H1 (cell line): ENCODE results near the gene PDYN. TPM values are rescaled to one million over a fixed set of nuclear protein-coding genes. Genes with fewer than 3 reads are reported as not detected.

Experiments used
- CHD1 ChIP-seq: IDR thresholded peaks from 2 replicates; pipeline ENCODE4 v1.6.1; 2012; ENCODE audit warnings: low read depth, low read length, improper control_type of control experiment
- CHD2 ChIP-seq: IDR thresholded peaks from 2 replicates; pipeline ENCODE4 v1.6.1; 2012; ENCODE audit warnings: low read length, improper control_type of control experiment
- EP300 ChIP-seq, 2 experiments: IDR thresholded peaks; 1 replicate in 1 of 2; 2 replicates in 1 of 2; pipeline ENCODE4 v1.6.1; 2011 to 2012; ENCODE audit warnings: low read depth in 2 of 2, low read length in 2 of 2, mild to moderate bottlenecking in 2 of 2, borderline replicate concordance in 1 of 2, inconsistent platforms in 1 of 2, moderate library complexity in 1 of 2
- EZH2 ChIP-seq: fragments of 200-600 bp; sonication (generic); IDR thresholded peaks from 2 replicates; pipeline ENCODE4 v1.7.1; 2012; ENCODE audit warnings: low read depth, mild to moderate bottlenecking, moderate library complexity, low read length, inconsistent platforms; ENCODE audit not compliant: severe bottlenecking
- HDAC2 ChIP-seq, 2 experiments: fragments of 300-600 bp in 1 of 2; sonication (generic) in 1 of 2; IDR thresholded peaks; 2 replicates each; pipeline ENCODE4 v1.6.1; 2011 to 2012; ENCODE audit warnings: low read depth in 2 of 2, low read length in 2 of 2, mild to moderate bottlenecking in 2 of 2, moderate library complexity in 2 of 2, borderline replicate concordance in 1 of 2, inconsistent platforms in 1 of 2
- PHF8 ChIP-seq: fragments of 200-600 bp; sonication (generic); conservative IDR thresholded peaks from 2 replicates; pipeline ENCODE4 v1.7.1; 2012; ENCODE audit warnings: low read depth, mild to moderate bottlenecking, inconsistent platforms, low read length, moderate library complexity
- RAD21 ChIP-seq, 2 experiments: IDR thresholded peaks in 1 of 2; conservative IDR thresholded peaks in 1 of 2; 2 replicates each; pipeline ENCODE4 v1.6.1; 2011; ENCODE audit warnings: low read depth in 2 of 2, low read length in 2 of 2, improper control_type of control experiment in 1 of 2, inconsistent platforms in 1 of 2, mild to moderate bottlenecking in 1 of 2, moderate library complexity in 1 of 2
- RXRA ChIP-seq: IDR thresholded peaks from 2 replicates; pipeline ENCODE4 v1.6.1; 2011; ENCODE audit warnings: low read depth, mild to moderate bottlenecking, low read length, moderate library complexity; ENCODE audit not compliant: insufficient read depth
- SIN3A ChIP-seq, 2 experiments: IDR thresholded peaks in 1 of 2; conservative IDR thresholded peaks in 1 of 2; 2 replicates each; pipeline ENCODE4 v1.6.1; 2011 to 2012; ENCODE audit warnings: low read length in 2 of 2, improper control_type of control experiment in 1 of 2, low read depth in 1 of 2, mild to moderate bottlenecking in 1 of 2
- SUZ12 ChIP-seq: fragments of 200-600 bp; sonication (generic); IDR thresholded peaks from 2 replicates; pipeline ENCODE4 v1.6.1; 2012; ENCODE audit warnings: mild to moderate bottlenecking, inconsistent platforms, low read length, moderate library complexity, mixed read lengths
- TBP ChIP-seq: IDR thresholded peaks from 2 replicates; pipeline ENCODE4 v1.6.1; 2011; ENCODE audit warnings: low read depth, low read length, improper control_type of control experiment
- TEAD4 ChIP-seq: IDR thresholded peaks from 2 replicates; pipeline ENCODE4 v1.6.1; 2012; ENCODE audit warnings: low read depth, low read length, inconsistent platforms, mixed read lengths
- polyA plus RNA-seq, 7 experiments: library from polyadenylated mRNA; depleted of rRNA in 3 of 7; stranded (reverse) in 5 of 7; unstranded in 2 of 7; fragments of >200 nt in 5 of 7; fragments of 200-250 nt in 2 of 7; gene quantifications; 1 replicate in 5 of 7; 2 replicates in 1 of 7; 4 replicates in 1 of 7; pipeline versions ENCODE4 v1.2.1 to v1.2.3, GENCODE V29; 2011 to 2013; ENCODE audit warnings: missing spikeins in 2 of 7, mixed read lengths in 2 of 7
- total RNA-seq: library from RNA; stranded (reverse); fragmentation: NEBNext Ultra II Directional; extraction: Animal tissue kit (Norgen Biotek cat#: 25700); gene quantifications from 2 replicates; pipeline ENCODE4 v1.2.1, GENCODE V29; 2021
- TF ChIP-seq, protein P1 (sequence below): IDR thresholded peaks from 2 replicates; pipeline ENCODE4 v1.6.1; 2012; ENCODE audit warnings: low read length, inconsistent platforms
- TF ChIP-seq, protein P2 (sequence below): IDR thresholded peaks from 2 replicates; pipeline ENCODE4 v1.6.1; 2011; ENCODE audit warnings: low read length, improper control_type of control experiment
- TF ChIP-seq, protein P3 (sequence below), 3 experiments: IDR thresholded peaks; 1 replicate in 2 of 3; 2 replicates in 1 of 3; pipeline versions ENCODE4 v1.5.1 to v1.6.1; 2011; ENCODE audit warnings: low read length in 3 of 3, mild to moderate bottlenecking in 3 of 3, inconsistent platforms in 2 of 3, low read depth in 1 of 3, moderate library complexity in 1 of 3; ENCODE audit not compliant: insufficient read depth in 1 of 3; ENCODE audit errors: control extremely low read depth in 1 of 3

Gene PDYN
- total and polyA plus RNA-seq, 2 of the 8 experiments (the other 6 are each of a cell fraction or from before 2014, with no cell fraction given) = 0.54 to 0.60 TPM

DNA sequence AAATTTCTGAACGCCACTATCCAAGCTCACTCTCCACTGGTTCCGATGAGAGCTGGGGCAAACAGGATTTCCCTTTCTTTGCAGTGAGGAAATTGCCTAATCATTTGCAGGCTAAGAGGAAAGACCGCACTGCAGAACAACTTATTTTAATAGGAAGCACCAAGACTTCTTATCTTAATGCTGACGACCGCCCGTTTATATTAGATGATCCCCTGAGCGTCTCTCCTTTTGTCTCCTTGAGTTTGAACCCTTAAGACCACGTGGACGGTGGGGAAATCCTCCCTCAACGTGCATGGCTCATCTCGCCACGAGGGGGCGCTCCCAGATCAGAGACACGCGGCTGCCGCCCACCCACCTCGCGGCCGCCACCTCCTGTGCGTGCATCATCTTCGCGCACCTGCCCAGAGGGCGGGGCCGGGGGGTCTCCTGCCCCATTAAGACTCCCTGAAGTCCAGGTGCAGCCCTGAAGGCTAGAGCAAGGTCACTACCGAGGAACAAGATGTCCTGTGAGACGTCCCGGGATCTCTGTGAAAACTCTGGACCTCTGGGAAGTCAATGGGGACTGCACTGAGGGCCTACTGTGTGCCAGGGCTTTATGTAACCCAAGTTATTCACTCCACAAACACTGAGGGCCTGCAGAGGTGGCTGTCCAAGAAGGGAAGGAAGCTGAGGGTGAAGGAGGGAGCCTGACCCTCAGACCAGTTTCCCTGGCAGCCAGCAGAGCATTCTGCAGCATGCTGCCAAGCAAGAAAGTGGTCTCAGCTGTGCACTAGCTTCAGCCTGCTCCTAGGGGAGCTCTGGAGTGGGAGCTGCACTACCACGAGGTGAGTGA, 28.1 kb downstream of the PDYN start (continued):
- TF ChIP-seq, protein P1, sequence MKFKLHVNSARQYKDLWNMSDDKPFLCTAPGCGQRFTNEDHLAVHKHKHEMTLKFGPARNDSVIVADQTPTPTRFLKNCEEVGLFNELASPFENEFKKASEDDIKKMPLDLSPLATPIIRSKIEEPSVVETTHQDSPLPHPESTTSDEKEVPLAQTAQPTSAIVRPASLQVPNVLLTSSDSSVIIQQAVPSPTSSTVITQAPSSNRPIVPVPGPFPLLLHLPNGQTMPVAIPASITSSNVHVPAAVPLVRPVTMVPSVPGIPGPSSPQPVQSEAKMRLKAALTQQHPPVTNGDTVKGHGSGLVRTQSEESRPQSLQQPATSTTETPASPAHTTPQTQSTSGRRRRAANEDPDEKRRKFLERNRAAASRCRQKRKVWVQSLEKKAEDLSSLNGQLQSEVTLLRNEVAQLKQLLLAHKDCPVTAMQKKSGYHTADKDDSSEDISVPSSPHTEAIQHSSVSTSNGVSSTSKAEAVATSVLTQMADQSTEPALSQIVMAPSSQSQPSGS = no peak
- TF ChIP-seq, protein P2, sequence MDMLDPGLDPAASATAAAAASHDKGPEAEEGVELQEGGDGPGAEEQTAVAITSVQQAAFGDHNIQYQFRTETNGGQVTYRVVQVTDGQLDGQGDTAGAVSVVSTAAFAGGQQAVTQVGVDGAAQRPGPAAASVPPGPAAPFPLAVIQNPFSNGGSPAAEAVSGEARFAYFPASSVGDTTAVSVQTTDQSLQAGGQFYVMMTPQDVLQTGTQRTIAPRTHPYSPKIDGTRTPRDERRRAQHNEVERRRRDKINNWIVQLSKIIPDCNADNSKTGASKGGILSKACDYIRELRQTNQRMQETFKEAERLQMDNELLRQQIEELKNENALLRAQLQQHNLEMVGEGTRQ = peak; percentile 60
- TF ChIP-seq EP300 (IDR thresholded peaks at IDR 0.05; ENCODE audit: borderline replicate concordance in 1 of 2, low read depth in 2 of 2, low read length in 2 of 2) (peak in 1 of 2 experiments; percentile 20; a peak in 1 of 3 replicates), PHF8 (no peak), TEAD4 (no peak), RAD21 (IDR thresholded peaks at IDR 0.05 in 1 of 2, conservative IDR thresholded peaks at IDR 0.05 in 1 of 2; ENCODE audit: low read depth in 2 of 2, low read length in 2 of 2) (peak; percentile 93 to 95), CHD1 (no peak), EZH2 (no peak), CHD2 (no peak), SIN3A (conservative IDR thresholded peaks at IDR 0.05 in 1 of 2, IDR thresholded peaks at IDR 0.05 in 1 of 2; ENCODE audit: low read depth in 1 of 2, low read length in 2 of 2) (0 out of 4 replicates have a peak, but pooled peaks of 1 of the 2 experiments have one; percentile 30), TBP (no peak), SUZ12 (no peak), HDAC2 (IDR thresholded peaks at IDR 0.05; ENCODE audit: borderline replicate concordance in 1 of 2, low read depth in 2 of 2, low read length in 2 of 2) (no peak), RXRA (no peak)
- TF ChIP-seq, protein P3, sequence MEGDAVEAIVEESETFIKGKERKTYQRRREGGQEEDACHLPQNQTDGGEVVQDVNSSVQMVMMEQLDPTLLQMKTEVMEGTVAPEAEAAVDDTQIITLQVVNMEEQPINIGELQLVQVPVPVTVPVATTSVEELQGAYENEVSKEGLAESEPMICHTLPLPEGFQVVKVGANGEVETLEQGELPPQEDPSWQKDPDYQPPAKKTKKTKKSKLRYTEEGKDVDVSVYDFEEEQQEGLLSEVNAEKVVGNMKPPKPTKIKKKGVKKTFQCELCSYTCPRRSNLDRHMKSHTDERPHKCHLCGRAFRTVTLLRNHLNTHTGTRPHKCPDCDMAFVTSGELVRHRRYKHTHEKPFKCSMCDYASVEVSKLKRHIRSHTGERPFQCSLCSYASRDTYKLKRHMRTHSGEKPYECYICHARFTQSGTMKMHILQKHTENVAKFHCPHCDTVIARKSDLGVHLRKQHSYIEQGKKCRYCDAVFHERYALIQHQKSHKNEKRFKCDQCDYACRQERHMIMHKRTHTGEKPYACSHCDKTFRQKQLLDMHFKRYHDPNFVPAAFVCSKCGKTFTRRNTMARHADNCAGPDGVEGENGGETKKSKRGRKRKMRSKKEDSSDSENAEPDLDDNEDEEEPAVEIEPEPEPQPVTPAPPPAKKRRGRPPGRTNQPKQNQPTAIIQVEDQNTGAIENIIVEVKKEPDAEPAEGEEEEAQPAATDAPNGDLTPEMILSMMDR (IDR thresholded peaks at IDR 0.05; ENCODE audit: control extremely low read depth in 1 of 3, insufficient read depth in 1 of 3, low read depth in 1 of 3, low read length in 3 of 3) = peak; percentile 85 to 93 (median 91)
